Activated CD8-positive, alpha-beta memory T cell treated with anti-CD3 and anti-CD28 coated beads, Interleukin-2, amount 50 U/mL, for 24 hours (primary cell): ENCODE measurements around the gene MTX3.

ENCODE experiments used
- DNase-seq: peaks from one replicate; pipeline ENCODE4 v3.0.0-alpha.2; 2020; ENCODE audit errors: extremely low read depth

MTX3 gene

DNA sequence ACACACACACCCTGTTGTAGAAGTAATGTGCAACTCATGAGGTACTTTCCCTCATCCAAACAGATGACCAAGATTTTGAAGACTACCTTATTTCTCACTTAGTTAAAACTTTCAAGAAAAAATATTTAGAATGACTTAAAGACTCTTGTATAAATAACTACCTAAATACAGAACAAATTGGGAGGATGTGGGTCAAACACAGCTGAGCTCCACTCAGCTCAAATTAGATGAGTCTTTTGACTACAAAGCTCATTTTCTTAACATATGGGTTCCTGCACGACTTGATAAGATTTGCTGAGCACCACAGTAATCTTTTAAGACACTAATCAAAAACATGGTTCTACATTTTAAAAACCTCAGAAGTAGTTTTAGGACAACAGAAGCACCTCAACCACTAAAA, 8.9 kb downstream of the MTX3 start:
- no peak for DNase-seq

DNA sequence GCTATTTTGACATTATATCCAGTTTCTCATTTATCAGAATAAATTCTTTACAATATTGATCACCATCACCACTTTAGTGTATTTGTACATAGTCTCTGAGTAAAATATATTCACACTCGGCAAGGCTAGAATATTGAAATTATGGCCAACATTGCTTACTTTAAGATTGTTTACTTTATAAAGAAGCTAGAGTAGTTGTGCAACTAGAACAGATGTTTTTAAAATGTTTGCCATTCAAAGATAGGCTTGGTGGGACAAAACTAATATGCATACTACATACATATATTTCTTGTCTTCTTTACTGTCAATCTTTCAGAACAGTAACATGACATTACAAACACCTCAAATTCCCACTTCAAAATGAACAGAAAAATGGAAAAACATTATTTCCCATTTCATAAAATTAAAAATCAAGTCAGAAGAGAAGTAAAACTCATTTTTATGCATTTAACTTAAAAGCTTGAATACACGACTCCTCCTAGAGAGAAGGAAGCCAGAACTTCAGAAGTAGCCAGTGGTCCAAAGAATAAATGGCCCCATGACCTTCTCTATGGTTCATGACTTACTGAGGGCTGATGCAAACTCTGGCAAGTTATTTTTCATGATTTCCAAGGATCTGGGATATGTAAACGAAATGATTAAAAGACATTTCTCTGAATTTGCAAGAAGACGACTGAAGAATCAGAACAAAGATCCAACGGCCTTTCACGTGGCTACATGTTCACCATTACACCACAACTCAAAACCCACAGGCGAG, 14.1 kb downstream of the MTX3 start:
- no peak for DNase-seq

DNA sequence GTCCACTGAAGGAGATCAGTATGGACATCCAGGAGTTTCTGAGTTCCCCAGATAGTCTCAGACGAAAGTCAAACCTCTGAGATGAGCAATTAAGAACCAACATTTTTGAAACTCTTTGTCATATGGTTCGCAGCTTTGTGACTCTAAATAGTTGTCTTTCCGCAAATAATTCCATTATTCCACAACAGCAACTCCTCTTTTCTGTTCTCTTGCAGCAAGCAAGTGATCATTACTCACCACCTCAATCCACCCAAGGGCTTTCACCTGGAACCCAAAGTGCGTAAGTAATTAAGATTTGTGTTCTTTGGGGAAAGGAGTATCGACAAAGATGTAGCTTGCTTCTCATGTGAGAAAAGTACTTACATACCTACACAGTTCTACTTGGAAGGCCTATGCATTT, 15.6 kb downstream of the MTX3 start:
- no peak for DNase-seq

DNA sequence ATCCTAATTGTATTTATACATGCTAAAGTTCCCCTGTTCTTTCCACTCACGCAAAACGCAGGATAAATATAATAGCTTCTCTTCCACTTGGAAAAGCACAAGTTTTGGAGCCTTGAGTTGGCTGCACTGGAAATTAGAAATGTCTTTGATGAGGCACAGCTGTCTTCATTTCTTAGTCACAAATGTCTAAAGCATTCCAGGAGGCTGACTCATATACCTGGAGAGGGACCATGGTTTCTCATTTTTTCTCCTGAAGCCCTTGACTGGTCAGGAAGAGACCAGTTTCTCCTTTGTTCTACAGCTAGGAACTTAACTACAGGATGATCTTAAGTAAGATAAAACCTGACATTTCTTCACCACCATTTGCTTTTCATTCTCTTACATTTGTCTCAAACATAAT, 16.2 kb downstream of the MTX3 start:
- DNase-seq = no peak

DNA sequence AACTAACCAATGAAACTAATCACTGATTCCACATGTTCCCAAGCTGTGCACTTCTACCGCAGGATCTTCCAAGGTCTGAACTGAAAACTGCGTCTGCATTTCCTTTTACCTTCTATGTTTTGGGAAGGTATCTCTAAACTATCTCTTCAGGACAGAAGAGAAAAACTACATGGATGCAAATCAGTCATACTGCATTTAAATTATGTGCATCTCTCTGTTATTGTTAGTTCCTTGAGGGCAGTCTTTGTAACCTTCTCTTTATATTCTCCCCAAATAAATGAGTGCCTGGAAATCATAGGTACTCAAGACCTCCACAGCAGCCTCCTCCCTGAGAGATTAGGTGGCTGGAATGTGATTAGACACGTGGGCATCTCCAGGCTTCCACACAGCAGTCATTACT, 17.1 kb downstream of the MTX3 start:
- no peak for DNase-seq

DNA sequence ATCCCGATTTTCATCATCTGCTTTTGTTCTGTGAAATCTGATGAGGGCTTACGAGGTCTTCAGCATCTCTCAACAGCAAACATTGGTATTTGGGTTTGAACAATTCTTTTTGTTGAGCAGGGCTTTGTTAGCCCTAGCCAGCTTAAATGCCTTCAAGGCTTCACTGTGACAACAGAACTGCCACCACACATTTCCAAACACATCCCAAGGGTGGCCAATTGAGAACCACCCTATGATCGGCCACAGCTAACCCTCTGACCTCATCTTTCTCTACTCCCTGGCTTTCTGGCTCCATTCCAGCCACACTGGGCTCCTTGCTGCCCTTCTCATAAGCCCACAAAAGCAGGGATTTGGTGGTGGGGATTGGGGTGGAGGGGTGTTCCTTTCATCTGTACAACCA, 17.6 kb downstream of the MTX3 start:
- DNase-seq = no peak

DNA sequence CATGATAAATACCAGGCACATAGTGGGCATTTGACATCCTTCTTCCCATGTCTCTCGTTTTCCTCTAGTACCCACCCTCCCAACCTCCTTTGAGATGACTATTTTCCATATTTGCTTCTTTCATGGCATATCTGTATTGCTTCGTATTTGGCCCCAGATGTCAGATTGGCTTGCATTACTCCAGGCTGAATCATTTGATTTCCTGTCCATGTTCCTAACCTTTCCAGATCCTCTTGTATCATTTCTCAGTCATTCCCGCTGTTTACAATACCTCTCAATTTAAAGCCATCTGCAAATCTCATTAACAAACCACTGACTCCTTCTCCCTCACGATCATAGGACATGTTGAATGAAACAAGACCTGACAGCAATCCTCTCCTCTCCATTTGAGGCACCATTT, 19.9 kb downstream of the MTX3 start:
- DNase-seq = no peak

DNA sequence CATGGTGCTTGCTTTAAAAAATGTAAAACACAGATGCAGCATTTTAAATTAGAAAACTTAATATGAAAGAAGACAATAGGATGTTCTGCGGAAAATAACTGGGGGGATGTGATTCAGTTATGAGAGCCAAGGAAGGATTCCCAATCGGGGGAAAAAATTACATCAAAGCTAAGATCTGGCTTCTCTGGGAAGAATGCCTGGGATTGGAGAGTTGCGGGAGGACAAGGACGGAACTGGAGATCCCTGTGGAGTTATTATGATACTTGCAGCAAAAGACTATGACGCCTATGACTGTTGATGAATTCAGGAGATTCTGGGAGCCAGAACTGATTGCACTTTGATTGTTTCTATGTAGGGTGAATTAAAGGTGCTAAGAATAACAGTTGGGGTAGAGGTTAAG, 24.6 kb downstream of the MTX3 start:
- no peak for DNase-seq

DNA sequence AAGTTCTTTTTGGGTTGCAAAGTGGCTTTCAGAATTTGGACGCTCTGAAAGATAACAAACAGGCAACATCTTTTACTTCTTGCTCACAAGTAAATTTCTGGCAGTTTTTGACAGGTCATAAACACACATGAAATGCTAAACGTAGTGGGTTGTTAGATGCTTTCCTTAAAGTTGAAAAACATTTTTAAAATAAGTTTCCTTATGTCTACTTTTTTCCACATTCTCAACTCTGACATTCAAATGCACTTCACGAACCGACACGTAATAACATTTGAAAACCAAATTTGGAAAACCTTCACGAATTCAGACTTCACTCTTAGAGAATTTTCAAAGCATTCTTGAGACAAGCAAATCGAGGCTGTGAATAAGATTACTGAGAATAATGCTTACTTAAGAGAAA, 26.9 kb downstream of the MTX3 start:
- DNase-seq = no peak

DNA sequence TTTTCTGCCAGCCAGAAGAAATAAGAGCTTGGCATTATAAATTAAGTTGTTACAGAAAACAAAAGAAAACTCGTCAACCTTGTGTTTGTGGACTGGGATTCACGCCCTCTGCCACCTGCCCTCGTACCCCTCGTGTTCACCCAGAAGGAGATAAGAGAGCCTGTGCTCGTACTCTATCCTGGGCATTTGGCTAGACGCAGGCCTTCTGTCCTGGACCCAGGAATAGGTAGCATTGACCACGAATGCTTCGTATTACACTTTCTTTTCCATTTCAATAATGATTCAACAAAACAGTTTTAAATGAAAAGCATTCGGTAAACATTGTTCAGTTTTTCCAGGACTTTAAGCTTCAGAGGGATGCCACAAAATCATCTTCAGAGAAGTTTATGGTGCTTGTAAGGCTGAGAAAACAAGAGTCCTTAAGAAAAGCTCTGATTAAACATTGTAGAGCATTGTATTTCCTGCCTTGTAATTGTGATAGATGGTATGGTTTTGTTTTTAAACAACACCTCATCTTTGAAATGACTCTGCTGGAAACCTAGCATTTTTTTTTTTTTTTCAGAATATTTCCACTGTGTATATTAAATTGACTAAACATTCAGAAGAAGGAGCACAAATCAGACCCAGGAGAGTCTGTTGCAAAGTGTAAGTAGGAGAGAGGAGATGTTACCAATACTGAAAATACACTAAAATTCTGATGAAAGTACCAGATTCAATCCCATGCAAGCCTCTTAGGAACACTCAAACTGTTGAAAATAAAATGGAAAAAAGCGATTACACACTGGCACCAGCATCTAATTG, 27.6 kb downstream of the MTX3 start:
- no peak for DNase-seq

DNA sequence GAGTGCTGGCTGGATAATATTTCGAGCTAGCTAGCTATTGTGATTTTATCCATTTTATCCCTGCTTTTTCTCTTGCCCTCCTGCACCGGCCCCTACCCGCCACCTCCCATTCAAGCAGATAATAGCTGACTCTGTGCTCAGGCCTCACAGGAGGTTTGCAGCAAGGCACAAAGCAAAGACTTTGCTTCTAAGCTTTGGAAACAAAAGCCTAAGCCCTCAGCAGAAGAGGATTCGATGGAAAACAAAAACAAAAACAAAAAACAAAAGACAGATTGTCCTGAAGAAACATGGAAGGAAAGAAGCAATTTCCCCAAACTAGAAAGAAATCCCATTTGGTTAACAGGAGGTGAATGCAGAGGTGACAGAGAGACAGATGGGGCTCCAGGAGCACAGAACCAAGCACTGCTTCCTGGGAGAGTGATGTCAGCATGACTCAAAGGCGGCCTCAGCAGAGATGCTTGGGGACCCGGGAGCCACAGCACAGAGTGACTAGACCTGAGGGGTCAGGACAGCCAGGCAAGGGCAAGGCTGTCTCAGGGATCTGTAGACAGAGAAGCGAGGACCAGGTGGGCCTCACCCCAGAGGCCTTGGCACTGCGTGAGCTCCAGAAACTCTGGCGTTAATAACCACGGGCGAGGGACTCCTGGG, 28.4 kb downstream of the MTX3 start:
- DNase-seq = no peak

DNA sequence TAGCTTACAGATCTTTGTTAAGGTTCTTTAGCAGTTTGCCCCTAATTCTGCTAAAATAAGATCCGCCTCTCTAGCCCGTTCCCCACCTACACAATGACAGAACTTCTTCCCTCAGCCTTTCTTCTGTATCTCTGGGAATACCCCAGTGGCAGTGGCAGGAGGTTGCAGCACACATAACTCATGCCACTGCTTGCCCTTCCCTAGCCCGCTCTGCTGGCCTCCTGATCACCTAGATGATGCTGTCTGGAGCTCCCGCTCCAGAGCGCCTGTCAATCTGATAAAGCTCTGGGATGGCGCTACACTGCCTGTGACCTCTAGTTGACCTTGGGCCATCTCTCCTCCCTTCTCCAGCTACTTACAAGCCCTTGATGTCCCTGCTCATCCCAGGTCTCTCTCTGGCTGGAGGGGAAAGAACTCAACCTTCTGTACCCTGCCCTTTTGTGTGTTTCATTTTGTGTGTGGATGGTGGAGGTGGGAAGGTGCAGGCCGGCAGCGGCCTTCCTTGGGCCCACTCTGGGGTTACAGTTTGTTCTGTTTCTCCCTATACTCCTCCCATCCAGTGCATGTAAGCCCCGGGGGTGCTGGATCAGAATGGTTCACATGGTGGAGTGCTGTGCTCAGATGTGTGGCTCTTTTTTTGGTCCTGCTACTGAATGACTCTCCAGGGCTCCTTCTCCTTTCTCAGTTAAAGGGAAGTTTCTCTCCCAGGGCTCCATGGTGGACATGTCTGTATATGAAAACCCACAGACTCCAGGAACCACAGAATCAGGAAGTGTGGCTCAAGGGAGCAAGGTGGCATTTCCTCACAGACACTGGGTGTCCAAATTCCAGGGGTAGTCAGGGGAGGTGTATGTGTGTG, 29.1 kb downstream of the MTX3 start:
- no peak for DNase-seq

DNA sequence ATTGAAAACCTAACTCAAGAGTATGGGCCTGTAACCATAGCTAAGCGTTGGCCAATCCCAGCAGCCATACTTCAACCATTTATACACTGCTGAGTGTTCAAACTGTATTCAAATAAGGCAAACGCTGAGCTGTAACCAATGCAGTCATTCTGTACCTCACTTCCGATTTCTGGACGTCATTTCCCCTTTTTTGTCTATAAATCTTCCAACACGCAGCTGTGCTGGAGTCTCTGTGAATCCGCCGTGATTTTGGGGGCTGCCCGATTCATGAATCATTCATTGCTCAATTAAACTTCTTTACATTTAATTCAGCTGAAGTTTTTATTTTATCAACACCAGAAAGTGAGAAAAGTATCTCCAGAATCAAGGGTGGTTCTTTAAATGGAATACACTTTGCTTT, 31.7 kb downstream of the MTX3 start:
- DNase-seq = no peak

DNA sequence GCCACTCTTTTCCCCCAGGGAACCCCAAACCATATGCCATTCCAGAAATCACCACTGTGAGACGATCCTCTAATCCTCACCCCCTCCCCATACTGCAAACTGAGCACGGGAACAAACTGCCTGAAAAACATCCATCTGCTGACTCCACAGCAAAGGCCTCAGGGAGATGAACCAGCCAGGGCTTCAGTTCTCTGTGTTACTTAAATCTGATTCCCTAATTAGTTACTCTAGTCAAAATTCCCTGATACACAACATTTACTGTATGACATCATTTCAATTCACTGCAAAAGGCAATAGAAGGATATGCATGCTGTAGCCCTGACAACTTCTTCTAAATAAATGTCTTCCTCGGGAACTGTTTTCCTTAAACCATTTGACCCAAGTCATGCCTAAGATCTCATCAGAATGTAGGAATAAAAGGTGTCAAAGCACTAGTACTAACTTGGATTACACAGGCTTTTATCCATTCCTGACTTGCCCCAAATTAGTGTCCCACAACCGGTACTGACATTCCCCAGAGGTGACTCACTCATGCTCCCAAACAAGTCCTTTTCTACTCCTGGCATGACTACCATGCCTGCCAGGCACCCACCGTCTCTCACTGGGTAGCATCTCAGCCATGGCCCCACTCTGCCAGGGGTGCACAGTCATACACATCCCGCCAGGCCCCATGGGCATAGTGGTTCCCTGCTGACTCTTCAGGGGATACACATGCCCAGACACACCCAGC, 35.0 kb downstream of the MTX3 start:
- no peak for DNase-seq

DNA sequence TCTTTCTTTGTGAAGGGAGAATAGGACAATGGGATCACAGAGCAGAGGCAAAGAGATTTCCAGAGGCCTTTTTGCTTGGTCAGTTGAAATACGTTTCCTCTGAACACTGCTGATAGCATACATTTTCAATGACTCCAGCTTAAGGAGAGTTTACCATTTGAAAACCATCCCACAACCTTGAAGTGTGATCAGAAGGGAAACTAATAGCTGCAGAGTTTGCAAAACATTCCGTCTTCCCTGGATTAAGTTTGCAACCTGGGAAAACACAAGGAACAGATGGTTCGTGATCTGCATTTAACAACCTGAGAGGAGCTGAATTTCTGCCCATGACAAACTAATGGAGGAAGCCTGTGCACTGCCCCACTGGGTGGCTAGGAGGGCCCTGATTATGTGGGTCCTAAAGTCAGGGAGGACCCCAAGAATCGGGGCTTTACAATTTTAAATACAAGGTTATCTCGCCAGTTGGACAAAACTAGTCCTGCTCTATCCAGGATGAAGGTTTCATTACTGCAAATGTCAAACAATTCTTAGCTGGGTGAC, 35.6 kb downstream of the MTX3 start:
- DNase-seq = no peak

DNA sequence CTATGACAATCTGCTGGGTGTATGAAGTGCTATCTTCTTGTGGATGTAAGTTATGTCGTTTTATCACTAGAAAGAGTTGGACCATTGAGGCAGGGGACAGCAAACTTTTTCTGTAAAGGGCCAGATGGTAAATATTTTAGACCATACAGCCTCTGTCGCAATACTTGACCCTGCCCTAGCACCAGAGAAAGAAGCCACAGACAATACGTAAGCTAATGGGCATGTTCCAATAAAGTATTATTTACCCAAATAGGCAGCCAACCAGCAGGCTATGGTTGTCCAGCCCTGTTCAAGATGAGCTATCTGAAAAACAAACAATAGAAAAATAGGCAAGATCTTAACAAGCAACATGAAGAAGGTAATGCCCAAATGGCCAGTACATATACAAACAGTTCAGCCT, 36.4 kb downstream of the MTX3 start:
- no peak for DNase-seq

DNA sequence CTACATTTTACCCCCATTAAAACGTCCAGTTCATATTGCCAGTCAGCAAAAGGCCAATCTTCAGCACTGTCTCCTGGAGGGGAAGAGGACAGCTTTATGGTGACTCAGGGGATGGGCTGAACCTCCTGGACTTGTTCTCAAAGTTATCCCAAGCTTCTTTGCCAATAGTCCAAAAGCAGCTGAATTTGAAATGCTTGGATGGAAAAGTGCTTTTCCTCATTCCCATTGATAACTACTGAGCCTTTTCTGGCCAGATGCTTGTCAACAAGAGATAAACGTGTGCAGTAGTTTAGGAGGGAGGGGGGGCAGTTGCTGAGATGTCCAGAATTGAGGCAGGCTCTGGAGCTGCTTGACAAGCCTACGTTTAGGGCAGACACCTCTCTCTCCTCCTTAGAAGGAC, 43.5 kb downstream of the MTX3 start:
- no peak for DNase-seq

DNA sequence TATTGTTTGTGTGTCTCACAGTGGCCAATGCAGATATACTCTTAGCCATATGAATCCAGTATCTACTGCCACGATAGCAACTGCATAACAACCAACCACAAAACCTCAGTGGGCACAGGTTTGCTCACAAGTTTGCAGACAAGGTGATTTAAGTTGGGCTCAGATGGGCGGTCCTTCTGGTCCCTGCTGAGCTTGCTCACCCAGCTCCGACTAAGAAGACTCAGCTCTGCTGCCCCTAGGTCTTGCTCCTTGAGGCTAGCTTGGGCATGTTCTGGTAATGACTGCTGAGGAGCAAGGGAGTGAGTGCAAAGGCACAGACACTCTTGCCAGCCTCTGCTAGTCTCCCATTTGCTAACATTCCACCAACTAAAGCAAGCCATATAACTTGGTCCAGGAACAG, 52.6 kb downstream of the MTX3 start:
- DNase-seq = no peak

DNA sequence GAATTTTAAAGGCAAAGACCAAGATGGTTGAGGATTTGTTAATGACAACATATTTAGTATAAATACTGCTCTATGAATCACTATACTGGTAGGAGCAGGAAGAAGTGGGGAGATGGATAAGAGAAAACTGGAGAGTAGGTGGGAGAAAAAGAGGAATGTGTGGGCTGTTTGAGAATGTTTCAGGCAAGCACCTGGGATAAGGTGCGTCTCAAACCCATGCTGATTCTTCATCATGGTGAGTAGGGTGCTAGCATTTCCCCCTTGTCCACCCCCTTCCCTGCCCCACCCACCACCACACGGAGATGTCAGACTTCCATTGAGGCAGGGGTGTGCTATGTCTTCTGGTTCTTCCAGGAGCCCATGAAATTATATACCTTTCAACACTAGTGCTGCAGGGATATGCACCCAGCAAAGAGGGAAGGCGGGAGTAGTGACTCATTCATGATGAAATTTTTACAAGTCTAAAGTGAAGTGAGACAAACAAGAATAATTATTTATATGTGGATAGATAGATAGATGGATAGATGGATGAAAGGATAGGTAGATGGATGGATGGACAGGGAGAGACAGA, 54.3 kb downstream of the MTX3 start:
- DNase-seq = no peak

DNA sequence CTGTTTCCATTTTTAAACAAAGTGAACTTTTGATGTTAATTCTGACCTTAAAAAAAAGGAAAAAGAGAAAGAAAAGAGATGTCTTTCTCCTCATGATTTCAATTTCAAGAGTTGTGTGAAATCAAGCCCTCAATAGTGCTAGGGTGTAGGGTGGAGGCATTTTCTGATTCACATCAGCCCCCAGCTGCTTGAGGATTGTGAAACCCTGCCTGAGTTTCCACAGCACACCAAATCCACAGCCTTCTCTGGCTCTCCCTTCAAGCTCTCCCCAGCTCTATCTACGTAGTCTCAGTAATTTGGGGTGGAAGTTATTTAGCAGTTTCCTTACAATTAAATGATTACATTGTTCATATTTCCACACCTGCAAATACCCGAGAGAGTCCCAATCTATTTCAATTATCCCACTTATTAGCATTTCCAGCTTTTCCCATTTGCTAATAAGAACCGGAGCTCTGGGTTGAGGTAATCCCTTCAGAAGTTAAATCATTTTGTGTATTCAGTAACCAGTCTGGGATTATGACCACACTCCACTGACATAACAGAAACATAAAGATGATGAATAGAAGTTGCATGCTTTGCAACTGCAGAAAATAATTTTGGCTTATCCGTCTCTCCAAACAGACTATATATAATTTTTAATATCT, 54.9 kb downstream of the MTX3 start:
- DNase-seq = no peak
